Activated CD4-positive, alpha-beta T cell treated with anti-CD3 and anti-CD28 coated beads, Interleukin-10, Interleukin-2, amounts not matched to agents 100 ng/mL and 50 ng/mL, durations not matched to agents 16 hours and 8 hours (primary cell): ENCODE results near the gene THBS3.
"Not testable (repeated sequence)": the region's sequence is repeated elsewhere in the genome, so short reads cannot be mapped to it uniquely, and the experiment has no call there.

Experiments used
- DNase-seq: peaks from one replicate; pipeline ENCODE4 v3.0.0-alpha.2; 2020

Gene THBS3

GRCh38 chr1:155172732-155173477, 34.8 kb downstream of the THBS3 start, which contains the start of gene KRTCAP2:
TSS of gene KRTCAP2 (minus strand) at chr1:155173304. CDS start at chr1:155173224, 80 bp downstream.
- peak; percentile 98 for DNase-seq

- no peak for DNase-seq
Measured at GRCh38 chr1:155171836-155172731, 35.6 kb downstream of the THBS3 start.

GRCh38 chr1:155170806-155171205, 36.9 kb downstream of the THBS3 start:
- no peak for DNase-seq

GRCh38 chr1:155170101-155170785, 37.5 kb downstream of the THBS3 start:
- DNase-seq, result no peak

- DNase-seq, result no peak
Measured at GRCh38 chr1:155169541-155169940, 38.2 kb downstream of the THBS3 start.

GRCh38 chr1:155168456-155169210, 39.1 kb downstream of the THBS3 start:
- no peak for DNase-seq

- DNase-seq, result not testable (repeated sequence)
Measured at GRCh38 chr1:155168105-155168445, 39.6 kb downstream of the THBS3 start.

GRCh38 chr1:155167166-155168104, 40.3 kb downstream of the THBS3 start:
- peak; percentile 89 for DNase-seq

GRCh38 chr1:155166471-155167165, 41.1 kb downstream of the THBS3 start:
- DNase-seq, result no peak

GRCh38 chr1:155166051-155166470, 41.6 kb downstream of the THBS3 start:
- DNase-seq, result no peak

GRCh38 chr1:155164625-155165024, 43.1 kb downstream of the THBS3 start:
- DNase-seq, result not testable (repeated sequence)

- DNase-seq, result not testable (repeated sequence)
Measured at GRCh38 chr1:155163785-155164184, 43.9 kb downstream of the THBS3 start.

- not testable (repeated sequence) for DNase-seq
Measured at GRCh38 chr1:155162631-155163030, 45.1 kb downstream of the THBS3 start.

GRCh38 chr1:155160128-155160527, 47.6 kb downstream of the THBS3 start:
- no peak for DNase-seq

GRCh38 chr1:155158991-155159390, 48.7 kb downstream of the THBS3 start:
- no peak for DNase-seq

GRCh38 chr1:155155996-155156643, 51.6 kb downstream of the THBS3 start:
- DNase-seq, result not testable (repeated sequence)
